Cerebellar cortex (tissue), 1 donor: Measurements from ENCODE around the gene LHCGR.
"Not testable (repeated sequence)": the region's sequence is repeated elsewhere in the genome, so short reads cannot be mapped to it uniquely, and the experiment has no call there.

Source experiments
- DNase-seq: peaks from one replicate; pipeline ENCODE4 v3.0.0-alpha.2; 2015; ENCODE audit warnings: low spot score

Gene LHCGR

GRCh38 chr2:48709096-48710034 is 46.2 kb downstream of the LHCGR start:
- no peak for DNase-seq

DNA sequence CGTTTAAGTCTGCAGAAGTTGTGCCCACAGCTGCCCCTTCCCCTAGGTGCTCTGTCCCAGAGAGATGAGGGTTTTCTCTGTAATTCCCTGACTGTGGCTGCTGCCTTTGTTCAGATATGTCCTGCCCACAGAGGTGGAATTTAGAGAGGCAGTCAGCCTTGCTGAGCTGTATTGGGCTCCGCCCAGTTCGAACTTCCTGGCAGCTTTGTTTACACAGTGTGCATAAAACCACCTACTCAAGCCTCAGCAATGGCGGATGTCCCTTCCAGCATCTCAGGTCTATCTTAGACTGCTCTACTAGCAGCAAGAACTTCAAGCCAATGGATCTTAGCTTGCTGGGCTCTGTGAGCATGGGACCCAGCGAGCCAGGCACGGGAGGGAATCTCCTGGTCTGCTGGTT is 48.1 kb downstream of the LHCGR start:
- DNase-seq, result no peak

DNA sequence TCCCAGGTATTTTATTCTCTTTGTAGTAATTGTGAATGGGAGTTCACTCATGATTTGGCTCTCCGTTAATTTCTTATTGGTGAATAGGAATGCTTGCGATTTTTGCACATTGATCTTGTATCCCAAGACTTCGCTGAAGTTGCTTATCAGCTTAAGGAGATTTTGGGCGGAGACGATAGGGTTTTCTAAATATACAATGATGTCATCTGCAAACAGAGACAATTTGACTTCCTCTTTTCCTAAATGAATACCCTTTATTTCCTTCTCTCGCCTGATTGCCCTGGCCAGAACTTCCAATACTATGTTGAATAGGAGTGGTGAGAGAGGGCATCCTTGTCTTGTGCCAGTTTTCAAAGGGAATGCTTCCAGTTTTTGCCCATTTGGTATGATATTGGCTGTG is 51.9 kb downstream of the LHCGR start:
- not testable (repeated sequence) for DNase-seq

- no peak for DNase-seq
Observed at GRCh38 chr2:48699348-48699930, 56.1 kb downstream of the LHCGR start.

GRCh38 chr2:48696881-48697280 is 58.6 kb downstream of the LHCGR start:
- DNase-seq, result no peak

DNA sequence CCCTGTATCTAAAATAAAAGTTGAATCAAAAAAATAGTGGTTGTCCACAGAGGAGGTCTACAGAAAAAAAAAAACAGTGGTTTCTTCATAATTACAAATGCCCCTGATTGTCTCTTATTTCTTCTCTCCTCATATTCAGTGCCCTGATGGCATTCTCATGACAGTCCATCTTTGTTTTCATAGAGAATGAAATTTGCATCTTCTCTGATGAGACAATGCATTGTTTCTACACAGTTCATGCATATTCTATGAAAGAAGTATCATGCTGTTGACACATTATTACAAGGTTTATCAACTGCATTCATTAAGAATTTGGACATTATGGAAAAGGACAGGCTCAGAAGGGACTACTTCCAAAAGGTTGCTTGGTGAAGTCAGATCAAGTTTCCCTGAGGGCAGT is 59.5 kb downstream of the LHCGR start:
- no peak for DNase-seq

DNA sequence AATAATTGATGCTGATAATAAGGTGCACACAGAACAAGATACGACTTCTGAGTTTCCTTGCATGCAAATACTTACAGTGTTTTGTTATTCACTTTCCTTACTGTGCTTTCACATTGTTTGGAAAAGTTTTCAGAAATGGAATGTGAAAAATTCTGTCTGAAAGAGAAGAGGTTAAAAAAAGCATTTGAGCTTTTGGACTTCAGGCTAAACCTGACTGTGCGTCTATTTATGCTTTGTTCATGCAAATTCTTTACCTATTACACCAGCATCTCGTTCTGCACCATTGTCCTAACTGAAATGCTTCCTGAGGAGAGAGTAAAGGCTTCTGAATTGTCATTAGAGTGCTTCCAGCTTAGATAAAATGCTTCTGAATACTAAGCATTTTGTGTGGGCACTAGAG is 61.4 kb downstream of the LHCGR start:
- no peak for DNase-seq

DNA sequence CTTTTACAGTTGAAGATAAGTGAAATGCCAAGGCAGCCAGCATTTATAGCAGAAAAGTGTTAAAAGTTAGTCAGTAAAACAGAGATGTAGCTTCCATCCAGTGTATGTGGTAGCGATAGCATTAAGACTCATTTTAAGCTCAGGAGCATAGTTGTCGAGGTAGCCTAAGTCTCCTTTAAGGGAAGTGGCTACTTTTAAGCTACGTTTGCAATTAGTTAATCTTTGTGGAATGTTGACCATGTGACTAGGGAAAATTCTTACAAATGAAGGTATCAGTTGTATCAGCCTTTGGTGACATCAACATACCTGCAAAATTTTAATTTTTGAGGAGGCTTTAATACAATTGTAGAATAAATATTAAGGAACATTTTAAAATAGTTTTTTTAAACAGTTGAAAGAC is 61.9 kb downstream of the LHCGR start:
- no peak for DNase-seq

GRCh38 chr2:48693066-48693465 is 62.5 kb downstream of the LHCGR start:
- no peak for DNase-seq

- no peak for DNase-seq
Observed at GRCh38 chr2:48691935-48692691, 63.4 kb downstream of the LHCGR start.

GRCh38 chr2:48685126-48685525 is 70.4 kb downstream of the LHCGR start:
- no peak for DNase-seq

- DNase-seq, result no peak
Observed at GRCh38 chr2:48677450-48677849, 78.1 kb downstream of the LHCGR start.

DNA sequence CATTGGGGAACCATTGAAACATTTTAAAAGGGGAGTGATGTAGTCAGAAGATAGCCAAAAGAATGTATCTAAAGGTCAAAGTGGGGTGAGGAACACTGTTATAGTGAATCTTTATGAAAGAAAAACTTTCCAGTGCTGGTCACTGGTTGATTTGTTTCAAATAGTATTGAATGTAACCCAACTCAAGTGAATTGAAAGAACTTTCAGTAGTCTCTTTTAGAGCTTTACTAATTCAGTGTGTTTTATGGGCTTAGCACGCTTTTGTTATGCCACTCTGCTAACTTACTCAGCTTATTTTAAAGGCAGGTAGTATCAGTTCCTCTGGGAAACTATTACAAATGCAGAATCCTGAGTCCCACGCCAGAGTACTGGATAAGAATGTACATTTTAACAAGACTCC is 80.6 kb downstream of the LHCGR start:
- DNase-seq, result no peak

GRCh38 chr2:48673581-48673980 is 81.9 kb downstream of the LHCGR start:
- no peak for DNase-seq

GRCh38 chr2:48668992-48669391 is 86.5 kb downstream of the LHCGR start:
- no peak for DNase-seq

GRCh38 chr2:48651158-48651790 is 104.2 kb downstream of the LHCGR start:
- no peak for DNase-seq

GRCh38 chr2:48638261-48638660 is 117.3 kb downstream of the LHCGR start:
- DNase-seq, result no peak
